Panc1 (cell line): ENCODE measurements around the gene EML5. TPM values are rescaled to one million over a fixed set of nuclear protein-coding genes. Genes with fewer than 3 reads are reported as not detected.

Experiments used
- ATAC-seq: fragments of 200-7000 bp; cut with Tn5 transposase; 2 replicates; pipeline ENCODE4 v1.9.1; 2020; ENCODE audit warnings: mild to moderate bottlenecking, moderate library complexity
- BruUV-seq: library from RNA; stranded (reverse); fragments of 400-500 nt; replicated peaks from 2 replicates; lab custom pipeline; 2021; lab: Mats Ljungman, UMichigan
- CTCF ChIA-PET: fragments of 300-600 bp; sonication (Branson Sonifier 250); formaldehyde crosslinking; loops from one replicate; lab custom pipeline; 2022; ENCODE audit warnings: antibody characterized with exemption; lab: Charles Lee
- POLR2A ChIA-PET: fragments of 300-600 bp; sonication (Branson Sonifier 250); formaldehyde crosslinking; loops from one replicate; lab custom pipeline; 2022; ENCODE audit warnings: antibody characterized with exemption; lab: Charles Lee
- DNase-seq: peaks from one replicate; pipeline ENCODE4 v3.0.0-alpha.2; 2010; ENCODE audit warnings: low read depth, low spot score
- H3K27ac ChIP-seq: 2 replicates; pipeline ENCODE4 v1.5.1; 2011; ENCODE audit warnings: mild to moderate bottlenecking, low read length, inconsistent platforms
- H3K27me3 ChIP-seq: fragments of 200-500 bp; sonication (Bioruptor generic); 2 replicates; pipeline ENCODE4 v1.6.0; 2014; ENCODE audit warnings: low read length, inconsistent platforms; ENCODE audit not compliant: control insufficient read depth, insufficient read depth
- H3K36me3 ChIP-seq: fragments of 200-500 bp; sonication (Bioruptor generic); 2 replicates; pipeline ENCODE4 v1.5.1; 2014; ENCODE audit warnings: inconsistent platforms, mild to moderate bottlenecking, low read length, moderate library complexity; ENCODE audit not compliant: control insufficient read depth, insufficient read depth
- H3K4me1 ChIP-seq: 2 replicates; pipeline ENCODE4 v1.5.1; 2011; ENCODE audit warnings: inconsistent platforms, mild to moderate bottlenecking, low read length, moderate library complexity; ENCODE audit not compliant: control insufficient read depth, insufficient read depth
- H3K4me3 ChIP-seq, 2 experiments: 2 replicates each; pipeline ENCODE4 v1.5.1; 2011 to 2012; ENCODE audit warnings: low read depth in 2 of 2, low read length in 2 of 2, mild to moderate bottlenecking in 2 of 2, inconsistent platforms in 1 of 2, moderate library complexity in 1 of 2
- H3K9me3 ChIP-seq: fragments of 200-500 bp; sonication (Bioruptor generic); 2 replicates; pipeline ENCODE4 v1.5.1; 2014; ENCODE audit warnings: low read depth, mild to moderate bottlenecking, inconsistent platforms, low read length, moderate library complexity; ENCODE audit not compliant: control insufficient read depth, insufficient read depth
- POLR2AphosphoS5 ChIP-seq: IDR thresholded peaks from 2 replicates; pipeline ENCODE4 v1.6.1; 2012; ENCODE audit warnings: mild to moderate bottlenecking, low read depth, low read length, moderate library complexity
- SIN3A ChIP-seq: IDR thresholded peaks from 2 replicates; pipeline ENCODE4 v1.6.1; 2012; ENCODE audit warnings: low read depth, mild to moderate bottlenecking, low read length, moderate library complexity, borderline replicate concordance; ENCODE audit not compliant: insufficient read depth
- TCF7L2 ChIP-seq: IDR thresholded peaks from 2 replicates; pipeline ENCODE4 v1.6.1; 2011; ENCODE audit warnings: mild to moderate bottlenecking, low read depth, low read length, inconsistent platforms
- in situ Hi-C: cut with HindIII; loops from 2 replicates; pipeline ENCODE4 v1.10.0; 2016; ENCODE audit warnings: low sequenced_read_pairs, low pct_unique_long_range_greater_than_20kb
- intact Hi-C: fragments of 100-400 bp; cut with micrococcal nuclease; formaldehyde crosslinking; loops from one replicate; pipeline ENCODE4 v1.10.0; 2022; ENCODE audit not compliant: unreplicated experiment
- total RNA-seq: library from RNA; stranded (reverse); gene quantifications from one replicate; pipeline ENCODE4 v1.2.1, GENCODE V29; 2021; ENCODE audit not compliant: unreplicated experiment
- TF ChIP-seq, protein P1 (sequence below), 2 experiments: IDR thresholded peaks; 2 replicates each; pipeline ENCODE4 v1.6.1; 2011 to 2012; ENCODE audit warnings: low read depth in 2 of 2, control low read depth in 1 of 2, low read length in 1 of 2, mild to moderate bottlenecking in 1 of 2, moderate library complexity in 1 of 2; ENCODE audit not compliant: insufficient read depth in 1 of 2
- TF ChIP-seq, protein P2 (sequence below): fragments of 450-650 bp; IDR thresholded peaks from 2 replicates; pipeline ENCODE4 v1.5.1; 2017; ENCODE audit warnings: mild to moderate bottlenecking

The EML5 gene
- total RNA-seq, 1 experiment from 2014 or later = 0.10 TPM

DNA sequence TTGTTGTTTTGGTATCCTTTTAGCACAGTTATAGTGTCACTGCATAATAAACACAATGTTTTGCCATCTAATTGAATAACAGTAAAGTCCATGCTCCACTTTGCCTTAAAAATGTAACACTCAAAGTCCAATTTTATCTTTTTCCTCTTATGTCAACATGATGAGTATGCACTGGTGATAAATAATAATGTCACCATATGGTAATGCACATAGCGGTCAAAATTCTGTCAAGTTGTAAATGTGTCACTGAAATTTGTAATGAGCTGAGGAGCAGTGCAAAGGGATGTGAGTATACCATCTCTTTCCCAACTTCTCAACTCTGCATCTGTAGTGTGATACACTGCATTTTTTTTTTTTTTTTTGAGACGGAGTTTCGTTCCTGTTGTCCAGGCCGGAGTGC is 65.7 kb downstream of the EML5 start:
- ATAC-seq (no peak), DNase-seq (no peak)
- H3K4me3 ChIP-seq = no peak overlapping the region
- ChIA-PET CTCF (no interaction called here), POLR2A (no interaction called here)
- H3K27me3 ChIP-seq = no peaks in the 10 kb centered on the region
- no peak overlapping the region for H3K27ac ChIP-seq
- TF ChIP-seq, protein P1, sequence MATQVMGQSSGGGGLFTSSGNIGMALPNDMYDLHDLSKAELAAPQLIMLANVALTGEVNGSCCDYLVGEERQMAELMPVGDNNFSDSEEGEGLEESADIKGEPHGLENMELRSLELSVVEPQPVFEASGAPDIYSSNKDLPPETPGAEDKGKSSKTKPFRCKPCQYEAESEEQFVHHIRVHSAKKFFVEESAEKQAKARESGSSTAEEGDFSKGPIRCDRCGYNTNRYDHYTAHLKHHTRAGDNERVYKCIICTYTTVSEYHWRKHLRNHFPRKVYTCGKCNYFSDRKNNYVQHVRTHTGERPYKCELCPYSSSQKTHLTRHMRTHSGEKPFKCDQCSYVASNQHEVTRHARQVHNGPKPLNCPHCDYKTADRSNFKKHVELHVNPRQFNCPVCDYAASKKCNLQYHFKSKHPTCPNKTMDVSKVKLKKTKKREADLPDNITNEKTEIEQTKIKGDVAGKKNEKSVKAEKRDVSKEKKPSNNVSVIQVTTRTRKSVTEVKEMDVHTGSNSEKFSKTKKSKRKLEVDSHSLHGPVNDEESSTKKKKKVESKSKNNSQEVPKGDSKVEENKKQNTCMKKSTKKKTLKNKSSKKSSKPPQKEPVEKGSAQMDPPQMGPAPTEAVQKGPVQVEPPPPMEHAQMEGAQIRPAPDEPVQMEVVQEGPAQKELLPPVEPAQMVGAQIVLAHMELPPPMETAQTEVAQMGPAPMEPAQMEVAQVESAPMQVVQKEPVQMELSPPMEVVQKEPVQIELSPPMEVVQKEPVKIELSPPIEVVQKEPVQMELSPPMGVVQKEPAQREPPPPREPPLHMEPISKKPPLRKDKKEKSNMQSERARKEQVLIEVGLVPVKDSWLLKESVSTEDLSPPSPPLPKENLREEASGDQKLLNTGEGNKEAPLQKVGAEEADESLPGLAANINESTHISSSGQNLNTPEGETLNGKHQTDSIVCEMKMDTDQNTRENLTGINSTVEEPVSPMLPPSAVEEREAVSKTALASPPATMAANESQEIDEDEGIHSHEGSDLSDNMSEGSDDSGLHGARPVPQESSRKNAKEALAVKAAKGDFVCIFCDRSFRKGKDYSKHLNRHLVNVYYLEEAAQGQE (IDR thresholded peaks at IDR 0.05; ENCODE audit: insufficient read depth in 1 of 2, low read depth in 2 of 2, low read length in 1 of 2) = no peak
- TF ChIP-seq SIN3A (no peak), POLR2AphosphoS5 (no peak), TCF7L2 (no peak)
- TF ChIP-seq, protein P2, sequence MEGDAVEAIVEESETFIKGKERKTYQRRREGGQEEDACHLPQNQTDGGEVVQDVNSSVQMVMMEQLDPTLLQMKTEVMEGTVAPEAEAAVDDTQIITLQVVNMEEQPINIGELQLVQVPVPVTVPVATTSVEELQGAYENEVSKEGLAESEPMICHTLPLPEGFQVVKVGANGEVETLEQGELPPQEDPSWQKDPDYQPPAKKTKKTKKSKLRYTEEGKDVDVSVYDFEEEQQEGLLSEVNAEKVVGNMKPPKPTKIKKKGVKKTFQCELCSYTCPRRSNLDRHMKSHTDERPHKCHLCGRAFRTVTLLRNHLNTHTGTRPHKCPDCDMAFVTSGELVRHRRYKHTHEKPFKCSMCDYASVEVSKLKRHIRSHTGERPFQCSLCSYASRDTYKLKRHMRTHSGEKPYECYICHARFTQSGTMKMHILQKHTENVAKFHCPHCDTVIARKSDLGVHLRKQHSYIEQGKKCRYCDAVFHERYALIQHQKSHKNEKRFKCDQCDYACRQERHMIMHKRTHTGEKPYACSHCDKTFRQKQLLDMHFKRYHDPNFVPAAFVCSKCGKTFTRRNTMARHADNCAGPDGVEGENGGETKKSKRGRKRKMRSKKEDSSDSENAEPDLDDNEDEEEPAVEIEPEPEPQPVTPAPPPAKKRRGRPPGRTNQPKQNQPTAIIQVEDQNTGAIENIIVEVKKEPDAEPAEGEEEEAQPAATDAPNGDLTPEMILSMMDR = no peak
- BruUV-seq = no TSS peak
- H3K4me1 ChIP-seq = no peaks in the 10 kb centered on the region
- H3K9me3 ChIP-seq = no peaks in the 10 kb centered on the region
- intact Hi-C loops = no loop called here
- in situ Hi-C loops = no loop called here
- no peaks in the 10 kb centered on the region for H3K36me3 ChIP-seq

DNA sequence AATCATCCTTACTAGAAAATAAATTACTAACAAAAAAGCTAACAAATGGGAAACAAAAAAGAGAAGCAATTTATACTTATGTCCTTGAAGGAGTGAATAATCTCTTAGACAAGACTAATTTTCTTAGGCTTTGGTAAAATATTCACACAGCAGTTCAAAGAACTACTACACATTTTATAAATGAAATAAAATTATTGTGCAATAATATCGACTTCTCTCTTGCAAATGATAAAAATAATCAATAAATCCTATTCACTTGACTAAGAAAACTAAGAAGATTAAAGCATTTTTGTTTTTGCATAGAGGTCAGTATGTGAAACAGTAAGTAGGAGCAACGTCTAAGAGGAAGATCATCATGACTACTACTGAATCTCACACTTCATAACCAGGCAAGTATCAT is 82.0 kb downstream of the EML5 start:
- DNase-seq (no peak), ATAC-seq (no peak)
- BruUV-seq = no TSS peak
- ChIA-PET CTCF (no interaction called here), POLR2A (no interaction called here)
- in situ Hi-C loops (no loop called here), intact Hi-C loops (no loop called here)
- no peaks in the 10 kb centered on the region for H3K27me3 ChIP-seq
- H3K36me3 ChIP-seq = no peaks in the 10 kb centered on the region
- H3K27ac ChIP-seq = no peak overlapping the region
- TF ChIP-seq, protein P2 = no peak
- TF ChIP-seq, protein P1 (IDR thresholded peaks at IDR 0.05; ENCODE audit: insufficient read depth in 1 of 2, low read depth in 2 of 2, low read length in 1 of 2) = no peak
- TF ChIP-seq SIN3A = no peak
- no peak for TF ChIP-seq POLR2AphosphoS5
- TF ChIP-seq TCF7L2 = no peak
- no peaks in the 10 kb centered on the region for H3K9me3 ChIP-seq
- no peak overlapping the region for H3K4me3 ChIP-seq
- no peaks in the 10 kb centered on the region for H3K4me1 ChIP-seq
